Measurements from ENCODE around the gene PGA5.

The PGA5 gene

GRCh38 chr11:61266602-61267001 lies 25.6 kb downstream of the PGA5 start:
- no peak for TF ChIP-seq MAX (IDR thresholded peaks at IDR 0.05)
- no peak for TF ChIP-seq CEBPB (IDR thresholded peaks at IDR 0.05)
- TF ChIP-seq TEAD4 (IDR thresholded peaks at IDR 0.05), result no peak
- no peak for TF ChIP-seq EP300 (IDR thresholded peaks at IDR 0.05; ENCODE audit: borderline replicate concordance)
- no peak for TF ChIP-seq FOXM1 (IDR thresholded peaks at IDR 0.05; ENCODE audit: borderline replicate concordance, low read depth)
- no peak for TF ChIP-seq REST (IDR thresholded peaks at IDR 0.05; ENCODE audit: low read depth)
- no peak for TF ChIP-seq TCF12 (IDR thresholded peaks at IDR 0.05; ENCODE audit: low read depth)
- TF ChIP-seq NFIC (IDR thresholded peaks at IDR 0.05), result no peak
- TF ChIP-seq YY1 (IDR thresholded peaks at IDR 0.05; ENCODE audit: low read depth), result no peak
- no peak for TF ChIP-seq RAD21 (IDR thresholded peaks at IDR 0.05; ENCODE audit: low read depth)
- TF ChIP-seq TAF1 (IDR thresholded peaks at IDR 0.05; ENCODE audit: low read depth), result no peak
- no peak for TF ChIP-seq ZBTB7A (IDR thresholded peaks at IDR 0.05; ENCODE audit: low read depth)
- TF ChIP-seq EGR1 (IDR thresholded peaks at IDR 0.05), result no peak
- no peak for TF ChIP-seq CREB1 (IDR thresholded peaks at IDR 0.05; ENCODE audit: low read depth)
- no peak for TF ChIP-seq USF1 (IDR thresholded peaks at IDR 0.05)

GRCh38 chr11:61267437-61267841 lies 26.5 kb downstream of the PGA5 start:
- TF ChIP-seq CEBPB (IDR thresholded peaks at IDR 0.05), result no peak
- TF ChIP-seq REST (IDR thresholded peaks at IDR 0.05; ENCODE audit: low read depth), result no peak
- no peak for TF ChIP-seq TEAD4 (IDR thresholded peaks at IDR 0.05)
- no peak for TF ChIP-seq EP300 (IDR thresholded peaks at IDR 0.05; ENCODE audit: borderline replicate concordance)
- TF ChIP-seq YY1 (IDR thresholded peaks at IDR 0.05; ENCODE audit: low read depth), result no peak
- no peak for TF ChIP-seq NFIC (IDR thresholded peaks at IDR 0.05)
- TF ChIP-seq ZBTB7A (IDR thresholded peaks at IDR 0.05; ENCODE audit: low read depth), result no peak
- no peak for TF ChIP-seq EGR1 (IDR thresholded peaks at IDR 0.05)
- TF ChIP-seq TAF1 (IDR thresholded peaks at IDR 0.05; ENCODE audit: low read depth), result no peak
- TF ChIP-seq CREB1 (IDR thresholded peaks at IDR 0.05; ENCODE audit: low read depth), result no peak
- no peak for TF ChIP-seq USF1 (IDR thresholded peaks at IDR 0.05)

GRCh38 chr11:61268588-61269250 lies 27.7 kb downstream of the PGA5 start:
- no peak for TF ChIP-seq EGR1 (IDR thresholded peaks at IDR 0.05)
- no peak for TF ChIP-seq MAX (IDR thresholded peaks at IDR 0.05)
- TF ChIP-seq USF1 (IDR thresholded peaks at IDR 0.05), result no peak
- TF ChIP-seq CEBPB (IDR thresholded peaks at IDR 0.05), result no peak
- no peak for TF ChIP-seq YY1 (IDR thresholded peaks at IDR 0.05; ENCODE audit: low read depth)
- no peak for TF ChIP-seq TEAD4 (IDR thresholded peaks at IDR 0.05)

- TF ChIP-seq MAX (IDR thresholded peaks at IDR 0.05) (no peak), USF1 (IDR thresholded peaks at IDR 0.05) (no peak), EGR1 (IDR thresholded peaks at IDR 0.05) (no peak), EP300 (IDR thresholded peaks at IDR 0.05; ENCODE audit: borderline replicate concordance) (no peak), TAF1 (IDR thresholded peaks at IDR 0.05; ENCODE audit: low read depth) (no peak), CREB1 (IDR thresholded peaks at IDR 0.05; ENCODE audit: low read depth) (no peak), RAD21 (IDR thresholded peaks at IDR 0.05; ENCODE audit: low read depth) (no peak), TCF12 (IDR thresholded peaks at IDR 0.05; ENCODE audit: low read depth) (no peak), FOXM1 (IDR thresholded peaks at IDR 0.05; ENCODE audit: borderline replicate concordance, low read depth) (no peak), CEBPB (IDR thresholded peaks at IDR 0.05) (no peak), YY1 (IDR thresholded peaks at IDR 0.05; ENCODE audit: low read depth) (no peak), TEAD4 (IDR thresholded peaks at IDR 0.05) (no peak), REST (IDR thresholded peaks at IDR 0.05; ENCODE audit: low read depth) (no peak), ZBTB7A (IDR thresholded peaks at IDR 0.05; ENCODE audit: low read depth) (no peak), NFIC (IDR thresholded peaks at IDR 0.05) (no peak)
Measured at GRCh38 chr11:61270354-61271076, 29.5 kb downstream of the PGA5 start.

Data from Ishikawa (cell line).